HCT116 (cell line): ENCODE results near the gene LYL1. TPM values are rescaled to one million over a fixed set of nuclear protein-coding genes. Genes with fewer than 3 reads are reported as not detected.

Source experiments
- ATAC-seq: fragments of 200-7000 bp; cut with Tn5 transposase; 2 replicates; pipeline ENCODE4 v1.9.1; 2020; ENCODE audit warnings: mild to moderate bottlenecking, moderate library complexity
- BruUV-seq: library from RNA; stranded (reverse); fragments of 400-500 nt; replicated peaks from 2 replicates; lab custom pipeline; 2021; lab: Mats Ljungman, UMichigan
- CTCF ChIA-PET: fragments of 300-600 bp; sonication (Branson Sonifier 250); formaldehyde crosslinking; loops from one replicate; lab custom pipeline; 2021; ENCODE audit warnings: antibody characterized with exemption; lab: Charles Lee
- POLR2A ChIA-PET: fragments of 300-600, 350-600 bp; sonication (Branson Sonifier 250); formaldehyde crosslinking; loops from one replicate; lab custom pipeline; 2021; ENCODE audit warnings: antibody characterized with exemption; lab: Charles Lee
- RAD21 ChIA-PET, 2 experiments: fragments of 300-600 bp; sonication (Branson Sonifier 250); formaldehyde crosslinking; loops; one replicate each; lab custom pipeline; 2023; ENCODE audit warnings: low total read pairs in 2 of 2; ENCODE audit not compliant: uncharacterized antibody in 2 of 2, unreplicated experiment in 2 of 2, low non-redundant PET in 1 of 2; lab: Charles Lee
- DNase-seq: peaks from one replicate; pipeline ENCODE4 v3.0.0-alpha.2; 2010; ENCODE audit warnings: low read depth, low spot score
- H2AFZ ChIP-seq: fragments of 200-600 bp; shearing (Covaris generic), sonication (generic); 2 replicates; pipeline ENCODE4 v1.6.1; 2017; ENCODE audit warnings: low read depth, mixed run types, mixed read lengths, antibody characterized with exemption, low read length; ENCODE audit not compliant: poor library complexity, severe bottlenecking
- H3K27ac ChIP-seq: 2 replicates; pipeline ENCODE4 v1.5.1; 2012; ENCODE audit warnings: low read depth, low read length
- H3K27me3 ChIP-seq: fragments of 200-600 bp; sonication (generic); 2 replicates; pipeline ENCODE4 v1.6.1; 2016; ENCODE audit warnings: mixed run types, low read length, mixed read lengths; ENCODE audit not compliant: insufficient read depth
- H3K36me3 ChIP-seq, 2 experiments: fragments of 200-500 bp in 1 of 2; fragments of 200-600 bp in 1 of 2; sonication (Bioruptor generic) in 1 of 2; sonication (generic) in 1 of 2; 2 replicates each; pipeline versions ENCODE4 v1.5.1 to v1.6.1; 2014 to 2016; ENCODE audit warnings: low read length in 2 of 2, inconsistent platforms in 1 of 2, mixed read lengths in 1 of 2, mixed run types in 1 of 2; ENCODE audit not compliant: insufficient read depth in 2 of 2, control insufficient read depth in 1 of 2
- H3K4me1 ChIP-seq, 2 experiments: fragments of 200-600 bp in 1 of 2; sonication (generic) in 1 of 2; 2 replicates each; pipeline versions ENCODE4 v1.5.1 to v1.6.1; 2012 to 2017; ENCODE audit warnings: low read length in 2 of 2, inconsistent platforms in 1 of 2, mild to moderate bottlenecking in 1 of 2, mixed read lengths in 1 of 2, mixed run types in 1 of 2, moderate library complexity in 1 of 2; ENCODE audit not compliant: insufficient read depth in 2 of 2, control insufficient read depth in 1 of 2
- H3K4me2 ChIP-seq: fragments of 200-600 bp; sonication (generic); 2 replicates; pipeline ENCODE4 v1.6.1; 2017; ENCODE audit warnings: mixed run types, low read length, mixed read lengths
- H3K4me3 ChIP-seq, 2 experiments: fragments of 200-600 bp in 1 of 2; sonication (generic) in 1 of 2; replicated peaks in 1 of 2; 2 replicates each; pipeline ENCODE4 v1.5.1; 2011 to 2016; ENCODE audit warnings: low read length in 2 of 2, control low read depth in 1 of 2, low read depth in 1 of 2, mild to moderate bottlenecking in 1 of 2, mixed read lengths in 1 of 2, mixed run types in 1 of 2
- H3K79me2 ChIP-seq: fragments of 200-600 bp; sonication (generic); 2 replicates; pipeline ENCODE4 v1.6.1; 2017; ENCODE audit warnings: mild to moderate bottlenecking, mixed run types, low read length, moderate library complexity, mixed read lengths; ENCODE audit not compliant: insufficient read depth
- H3K9ac ChIP-seq: fragments of 200-600 bp; sonication (generic); 2 replicates; pipeline ENCODE4 v1.6.1; 2016; ENCODE audit warnings: low read length, mixed read lengths
- H3K9me2 ChIP-seq: fragments of 200-600 bp; sonication (generic), shearing (Covaris generic); 2 replicates; pipeline ENCODE4 v1.6.1; 2017; ENCODE audit warnings: mixed run types, mild to moderate bottlenecking, moderate library complexity; ENCODE audit not compliant: insufficient read depth
- H3K9me3 ChIP-seq, 2 experiments: fragments of 200-500 bp in 1 of 2; fragments of 200-600 bp in 1 of 2; sonication (Bioruptor generic) in 1 of 2; sonication (generic) in 1 of 2; 2 replicates each; pipeline ENCODE4 v1.6.1; 2014 to 2017; ENCODE audit warnings: low read length in 2 of 2, mixed read lengths in 2 of 2, inconsistent platforms in 1 of 2, low read depth in 1 of 2, mild to moderate bottlenecking in 1 of 2, mixed run types in 1 of 2, moderate library complexity in 1 of 2; ENCODE audit not compliant: control insufficient read depth in 1 of 2, insufficient read depth in 1 of 2
- H4K20me1 ChIP-seq: fragments of 200-600 bp; sonication (generic), shearing (Covaris generic); 2 replicates; pipeline ENCODE4 v1.6.1; 2017; ENCODE audit warnings: mixed run types, mild to moderate bottlenecking, moderate library complexity; ENCODE audit not compliant: insufficient read depth
- ATF3 ChIP-seq: IDR thresholded peaks from 2 replicates; pipeline ENCODE4 v1.6.1; 2012
- EZH2 ChIP-seq: fragments of 200-600 bp; sonication (generic); IDR thresholded peaks from 2 replicates; pipeline ENCODE4 v1.6.1; 2017; ENCODE audit warnings: antibody characterized with exemption, mixed run types
- REST ChIP-seq: IDR thresholded peaks from 2 replicates; pipeline ENCODE4 v1.6.1; 2012; ENCODE audit warnings: low read depth
- SRF ChIP-seq: IDR thresholded peaks from 2 replicates; pipeline ENCODE4 v1.6.1; 2012; ENCODE audit warnings: low read depth
- ZFX ChIP-seq: fragments of 450-650 bp; IDR thresholded peaks from 2 replicates; pipeline ENCODE4 v1.6.1; 2017
- intact Hi-C: fragments of 100-400 bp; cut with micrococcal nuclease; formaldehyde crosslinking; loops from 2 replicates; pipeline ENCODE4 v1.10.0; 2022
- total RNA-seq: library from RNA; stranded (reverse); gene quantifications from one replicate; pipeline ENCODE4 v1.2.1, GENCODE V29; 2021; ENCODE audit not compliant: unreplicated experiment

The LYL1 gene
- total RNA-seq, 1 experiment from 2014 or later, result 2.6 TPM

- TF ChIP-seq REST (no peak), ATF3 (no peak), EZH2 (no peak), ZFX (no peak), SRF (no peak)
- Histone ChIP-seq H3K36me3 (no peaks in the 10 kb centered on the region), H4K20me1 (no peaks in the 10 kb centered on the region), H3K27ac (no peak overlapping the region), H3K9ac (no peak overlapping the region), H3K79me2 (no peaks in the 10 kb centered on the region), H3K9me2 (no peaks in the 10 kb centered on the region), H3K4me2 (no peak overlapping the region), H3K9me3 (no peaks in the 10 kb centered on the region), H3K4me1 (peaks cover 6 to 16% of the 10 kb centered on the region in 2 experiments; a peak in 3 of 4 replicates), H3K27me3 (no peaks in the 10 kb centered on the region), H3K4me3 (no peak overlapping the region), H2AFZ (no peak overlapping the region)
- RAD21 ChIA-PET, result interaction anchor here in 1 of 2 experiments (0.7 kb wide), 1 partner anchor 114 kb away, joined by 11 read pairs; no protein-coding TSS in a partner anchor
- POLR2A ChIA-PET, result no interaction called here
- intact Hi-C loops, result loop anchor here (5.0 kb wide), 1 partner anchor 59 kb away; no protein-coding TSS in a partner anchor
- no TSS peak for BruUV-seq
- ATAC-seq (no peak), DNase-seq (no peak)
- CTCF ChIA-PET, result interaction anchor here (1.4 to 6.6 kb wide), 4 partner anchors 30 to 126 kb away, joined by 4 to 94 read pairs (median 8); no protein-coding TSS in a partner anchor
Observed at GRCh38 chr19:13091400-13092157, 11.1 kb downstream of the LYL1 start.
